ENCODE results near the gene TSBP1. TPM values are rescaled to one million over a fixed set of nuclear protein-coding genes. Genes with fewer than 3 reads are reported as not detected.

Gene TSBP1
- not detected in 2 replicates for total RNA-seq (2011; cell fraction: chromatin; rRNA removed; ENCODE audit: low replicate concordance)
- not detected in 2 replicates for total RNA-seq (2011; cell fraction: nucleolus; rRNA removed)
- total RNA-seq (2011; cell fraction: nucleoplasm; rRNA removed), result not detected in 2 replicates
- not detected in 2 replicates for total RNA-seq (2014; rRNA removed)
- total RNA-seq (2014; rRNA removed; fragmentation: Illumina TruSeq; extraction: Trizol), result not detected in 2 replicates
- not detected in 2 replicates for total RNA-seq (2015; rRNA removed; fragmentation: Illumina TruSeq; extraction: Trizol)
- total RNA-seq (2021), result not detected in 2 replicates
- polyA plus RNA-seq (2011; rRNA removed), result not detected in 2 replicates
- not detected in 2 replicates for polyA plus RNA-seq (2011; cell fraction: cytosol; rRNA removed)
- polyA plus RNA-seq (2011; cell fraction: nucleus; rRNA removed), result not detected in 2 replicates
- 0.04 TPM in 1 of 2 replicates, not detected in the other for polyA plus RNA-seq (2012)
- polyA plus RNA-seq (2014; fragmentation: Illumina TruSeq; extraction: Trizol), result not detected in 2 replicates
- not detected for polyA plus RNA-seq (2014; fragmentation: Nextera tagmentation; extraction: Ambion mirVana)
- polyA plus RNA-seq (2014; rRNA removed), result not detected in 2 replicates
- polyA minus RNA-seq (2011; rRNA and poly(A)+ RNA removed), result not detected in 2 replicates
- not detected in 2 replicates for polyA minus RNA-seq (2011; cell fraction: cytosol; rRNA and poly(A)+ RNA removed)
- polyA minus RNA-seq (2011; cell fraction: nucleus; rRNA and poly(A)+ RNA removed), result not detected in 2 replicates
- Bru-seq, nascent RNA, result not detected
- not detected for BruChase-seq, experiment 1, labeled RNA remaining after a 2-hour chase
- BruChase-seq, experiment 2, labeled RNA remaining after a 6-hour chase, result not detected
- long read RNA-seq, experiment 1, result 0 reads
- long read RNA-seq, experiment 2, result 0 reads
- long read RNA-seq, experiment 3, result 0 reads

GRCh38 chr6:32371803-32372202, at the start of gene TSBP1:
TSS of gene TSBP1 (minus strand) at chr6:32371903. CDS start at chr6:32371706, 197 bp downstream.
- H2AFZ ChIP-seq (ENCODE audit: low read depth, low read length), result no peak within 1 kb of the TSS
- ChIA-PET CTCF (ENCODE audit: low intra/inter-chr PET ratio) (no interaction called here), POLR2A (no interaction called here)
- BruUV-seq (replicated peaks), result no TSS peak
- H4K20me1 ChIP-seq (replicated peaks; ENCODE audit: control insufficient read depth, insufficient read depth, low read length), result no peaks in the 10 kb centered on the region
- no peak for FAIRE-seq
- no peak for DNase-seq (ENCODE audit: extremely low read depth in 1 of 4, low spot score in 3 of 4)
- H3K4me3 ChIP-seq, result no peak within 1 kb of the TSS
- H3K9me1 ChIP-seq (ENCODE audit: control insufficient read depth, insufficient read depth, low read length), result no peaks in the 10 kb centered on the region
- H3K36me3 ChIP-seq (ENCODE audit: control insufficient read depth, insufficient read depth, low read length), result no peaks in the 10 kb centered on the region
- TF ChIP-seq NFRKB (IDR thresholded peaks at IDR 0.05; ENCODE audit: low read depth), result no peak
- TF ChIP-seq ELF4 (CRISPR knock-in tag; IDR thresholded peaks at IDR 0.05), result no peak
- TF ChIP-seq SNIP1 (IDR thresholded peaks at IDR 0.05; ENCODE audit: low read depth), result no peak
- no peak for TF ChIP-seq NR0B1 (IDR thresholded peaks at IDR 0.05; ENCODE audit: partially characterized antibody)
- TF ChIP-seq SIX5 (IDR thresholded peaks at IDR 0.05; ENCODE audit: borderline replicate concordance in 1 of 2, insufficient read depth in 1 of 2, low read depth in 1 of 2, low read length in 2 of 2), result no peak
- no peak within 1 kb of the TSS for H3K27ac ChIP-seq (ENCODE audit: extremely low read depth, low read depth, low read length)
- H3K79me2 ChIP-seq (ENCODE audit: control insufficient read depth, insufficient read depth, low read length), result no peaks in the 10 kb centered on the region
- no peaks in the 10 kb centered on the region for H3K9me3 ChIP-seq (replicated peaks; ENCODE audit: control insufficient read depth, insufficient read depth, low read depth, low read length)
- intact Hi-C loops (cut with micrococcal nuclease), result no loop called here
- no peaks in the 10 kb centered on the region for H3K4me1 ChIP-seq (replicated peaks in 1 of 2; ENCODE audit: control insufficient read depth in 2 of 2, insufficient read depth in 2 of 2, low read length in 2 of 2)
- H3K4me2 ChIP-seq (ENCODE audit: insufficient read depth, low read length), result no peak within 1 kb of the TSS
- ATAC-seq, result no peak
- peaks cover 14 to 23% of the 10 kb centered on the region in 2 experiments; a peak in 4 of 5 replicates for H3K27me3 ChIP-seq (ENCODE audit: control insufficient read depth in 2 of 2, insufficient read depth in 2 of 2, low read length in 2 of 2)
- no peak within 1 kb of the TSS for H3K9ac ChIP-seq (ENCODE audit: insufficient read depth in 1 of 2, low read depth in 2 of 2, low read length in 2 of 2)
- in situ Hi-C loops (cut with MboI), result no loop called here

Measured in K562 (cell line).